Activated CD4-positive, alpha-beta memory T cell treated with anti-CD3 and anti-CD28 coated beads, Interleukin-2, amount 10 ng/mL, durations not matched to agents 7 days and 5 days (primary cell): Measurements from ENCODE around the gene UBXN11. TPM values are rescaled to one million over a fixed set of nuclear protein-coding genes. Genes with fewer than 3 reads are reported as not detected.
"Not testable (repeated sequence)": the region's sequence is repeated elsewhere in the genome, so short reads cannot be mapped to it uniquely, and the experiment has no call there.

Experiments used
- CTCF ChIA-PET: fragments of 350-600 bp; sonication (Branson Sonifier 250); formaldehyde crosslinking; loops from one replicate; lab custom pipeline; 2021; ENCODE audit warnings: antibody characterized with exemption, inconsistent platforms; lab: Charles Lee
- POLR2A ChIA-PET: fragments of 350-600 bp; sonication (Branson Sonifier 250); formaldehyde crosslinking; loops from one replicate; lab custom pipeline; 2021; ENCODE audit warnings: antibody characterized with exemption; lab: Charles Lee
- DNase-seq: peaks from one replicate; pipeline ENCODE4 v3.0.0-alpha.2; 2020
- H3K27ac Mint-ChIP-seq: one replicate; pipeline ENCODE4 v1.8.0; 2021; ENCODE audit warnings: mild to moderate bottlenecking, mixed read lengths
- H3K27me3 Mint-ChIP-seq: one replicate; pipeline ENCODE4 v1.8.0; 2021; ENCODE audit warnings: mixed read lengths
- H3K36me3 Mint-ChIP-seq: one replicate; pipeline ENCODE4 v1.8.0; 2021; ENCODE audit warnings: low read depth, mixed read lengths
- H3K4me1 Mint-ChIP-seq: one replicate; pipeline ENCODE4 v1.8.0; 2021; ENCODE audit warnings: mixed read lengths
- H3K4me3 Mint-ChIP-seq: one replicate; pipeline ENCODE4 v1.8.0; 2021; ENCODE audit warnings: mild to moderate bottlenecking, mixed read lengths
- H3K9me3 Mint-ChIP-seq: one replicate; pipeline ENCODE4 v1.8.0; 2021; ENCODE audit warnings: mixed read lengths
- total RNA-seq, 2 experiments: library from RNA; stranded (reverse); gene quantifications; one replicate each; pipeline ENCODE4 v1.2.3, GENCODE V29; 2021

The UBXN11 gene
- total RNA-seq, 2 experiments from 2014 or later, result 46.9 to 49.9 TPM

- ChIA-PET CTCF (interaction anchor here (1.0 kb wide), 1 partner anchor 15 kb away, joined by 3 read pairs; no protein-coding TSS in a partner anchor), POLR2A (no interaction called here)
- Mint-ChIP-seq H3K4me1 (no peaks in the 10 kb centered on the region), H3K27ac (no peak overlapping the region), H3K27me3 (peaks cover 4% of the 10 kb centered on the region), H3K4me3 (no peak overlapping the region), H3K36me3 (no peaks in the 10 kb centered on the region), H3K9me3 (no peaks in the 10 kb centered on the region)
- no peak for DNase-seq
Measured at GRCh38 chr1:26349188-26349876, 42.9 kb upstream of the UBXN11 start.

GRCh38 chr1:26346274-26347033 is 40.0 kb upstream of the UBXN11 start:
- ChIA-PET POLR2A (interaction anchor here (1.7 to 2.0 kb wide), 2 partner anchors 18 to 62 kb away, joined by 4 to 9 read pairs; no protein-coding TSS in a partner anchor), CTCF (interaction anchor here (1.2 to 1.5 kb wide), 2 partner anchors 14 to 17 kb away, joined by 4 to 7 read pairs; no protein-coding TSS in a partner anchor)
- Mint-ChIP-seq H3K27me3 (peaks cover 4% of the 10 kb centered on the region), H3K27ac (no peak overlapping the region), H3K9me3 (no peaks in the 10 kb centered on the region), H3K4me1 (no peaks in the 10 kb centered on the region), H3K36me3 (no peaks in the 10 kb centered on the region), H3K4me3 (no peak overlapping the region)
- no peak for DNase-seq

- Mint-ChIP-seq H3K27me3 (peaks cover 4% of the 10 kb centered on the region), H3K4me3 (no peak overlapping the region), H3K36me3 (no peaks in the 10 kb centered on the region), H3K4me1 (no peaks in the 10 kb centered on the region), H3K9me3 (no peaks in the 10 kb centered on the region), H3K27ac (no peak overlapping the region)
- ChIA-PET CTCF (interaction anchor here (0.8 kb wide), 1 partner anchor 112 kb away, joined by 3 read pairs; the partner anchor contains the start of gene CEP85), POLR2A (interaction anchor here (1.7 to 2.0 kb wide), 2 partner anchors 18 to 61 kb away, joined by 4 to 9 read pairs; no protein-coding TSS in a partner anchor)
- no peak for DNase-seq
Measured at GRCh38 chr1:26345718-26346117, 39.3 kb upstream of the UBXN11 start.

GRCh38 chr1:26344147-26344920 is 37.9 kb upstream of the UBXN11 start:
- no peak for DNase-seq
- H3K36me3 Mint-ChIP-seq, result no peaks in the 10 kb centered on the region
- CTCF ChIA-PET, result no interaction called here
- no peak overlapping the region for H3K4me3 Mint-ChIP-seq
- no peaks in the 10 kb centered on the region for H3K4me1 Mint-ChIP-seq
- POLR2A ChIA-PET, result interaction anchor here (0.9 kb wide), 1 partner anchor 23 kb away, joined by 5 read pairs; no protein-coding TSS in a partner anchor
- peaks cover 4% of the 10 kb centered on the region for H3K27me3 Mint-ChIP-seq
- H3K9me3 Mint-ChIP-seq, result no peaks in the 10 kb centered on the region
- H3K27ac Mint-ChIP-seq, result no peak overlapping the region

GRCh38 chr1:26340047-26340481 is 33.6 kb upstream of the UBXN11 start:
- Mint-ChIP-seq H3K9me3 (no peaks in the 10 kb centered on the region), H3K4me3 (no peak overlapping the region), H3K4me1 (peaks cover 10% of the 10 kb centered on the region), H3K36me3 (no peaks in the 10 kb centered on the region), H3K27me3 (peaks cover 7% of the 10 kb centered on the region), H3K27ac (no peak overlapping the region)
- ChIA-PET CTCF (interaction anchor here (0.6 kb wide), 1 partner anchor 445 kb away, joined by 3 read pairs; no protein-coding TSS in a partner anchor), POLR2A (no interaction called here)
- no peak for DNase-seq

GRCh38 chr1:26338670-26339069 is 32.2 kb upstream of the UBXN11 start:
- Mint-ChIP-seq H3K36me3 (no peaks in the 10 kb centered on the region), H3K4me1 (peaks cover 12% of the 10 kb centered on the region), H3K9me3 (no peaks in the 10 kb centered on the region), H3K27me3 (peaks cover 11% of the 10 kb centered on the region), H3K27ac (no peak overlapping the region), H3K4me3 (no peak overlapping the region)
- CTCF ChIA-PET, result interaction anchor here (0.9 to 1.5 kb wide), 3 partner anchors 20 to 32 kb away, joined by 3 read pairs; partner anchors contain the start of gene UBXN11
- no peak for DNase-seq
- POLR2A ChIA-PET, result no interaction called here

- H3K4me3 Mint-ChIP-seq, result peak overlapping the region; percentile 24
- peaks cover 12% of the 10 kb centered on the region for H3K4me1 Mint-ChIP-seq
- H3K27ac Mint-ChIP-seq, result no peak overlapping the region
- CTCF ChIA-PET, result interaction anchor here (1.3 kb wide), 1 partner anchor 104 kb away, joined by 3 read pairs; the partner anchor contains the start of gene CEP85
- H3K36me3 Mint-ChIP-seq, result no peaks in the 10 kb centered on the region
- H3K9me3 Mint-ChIP-seq, result no peaks in the 10 kb centered on the region
- POLR2A ChIA-PET, result no interaction called here
- peaks cover 11% of the 10 kb centered on the region for H3K27me3 Mint-ChIP-seq
- DNase-seq, result no peak
Measured at GRCh38 chr1:26337625-26338024, 31.2 kb upstream of the UBXN11 start.

GRCh38 chr1:26337206-26337535 is 30.7 kb upstream of the UBXN11 start:
- H3K27me3 Mint-ChIP-seq, result peaks cover 11% of the 10 kb centered on the region
- H3K9me3 Mint-ChIP-seq, result no peaks in the 10 kb centered on the region
- no peak overlapping the region for H3K27ac Mint-ChIP-seq
- H3K4me3 Mint-ChIP-seq, result peak overlapping the region; percentile 17
- no peaks in the 10 kb centered on the region for H3K36me3 Mint-ChIP-seq
- ChIA-PET CTCF (interaction anchor here (1.3 kb wide), 1 partner anchor 103 kb away, joined by 3 read pairs; the partner anchor contains the start of gene CEP85), POLR2A (no interaction called here)
- DNase-seq, result no peak
- H3K4me1 Mint-ChIP-seq, result peaks cover 12% of the 10 kb centered on the region

GRCh38 chr1:26336477-26337205 is 30.2 kb upstream of the UBXN11 start:
- CTCF ChIA-PET, result interaction anchor here (0.7 to 2.4 kb wide), 2 partner anchors 27 to 38 kb away, joined by 3 to 6 read pairs; no protein-coding TSS in a partner anchor
- Mint-ChIP-seq H3K27ac (no peak overlapping the region), H3K36me3 (no peaks in the 10 kb centered on the region), H3K27me3 (peaks cover 7% of the 10 kb centered on the region), H3K9me3 (no peaks in the 10 kb centered on the region), H3K4me1 (peaks cover 12% of the 10 kb centered on the region), H3K4me3 (peak overlapping the region; percentile 83)
- peak; percentile 86 for DNase-seq
- POLR2A ChIA-PET, result interaction anchor here (0.7 kb wide), 1 partner anchor 9 kb away, joined by 3 read pairs; no protein-coding TSS in a partner anchor

GRCh38 chr1:26335774-26336476 is 29.5 kb upstream of the UBXN11 start:
- Mint-ChIP-seq H3K4me3 (peak overlapping the region; percentile 83), H3K36me3 (no peaks in the 10 kb centered on the region), H3K27me3 (peaks cover 7% of the 10 kb centered on the region), H3K27ac (no peak overlapping the region), H3K9me3 (no peaks in the 10 kb centered on the region), H3K4me1 (peaks cover 12% of the 10 kb centered on the region)
- POLR2A ChIA-PET, result interaction anchor here (0.7 to 1.5 kb wide), 2 partner anchors 9 to 42 kb away, joined by 3 to 4 read pairs; no protein-coding TSS in a partner anchor
- CTCF ChIA-PET, result interaction anchor here (0.7 to 2.4 kb wide), 4 partner anchors 28 to 101 kb away, joined by 3 to 6 read pairs (median 4); no protein-coding TSS in a partner anchor
- no peak for DNase-seq

GRCh38 chr1:26333312-26333711 is 26.9 kb upstream of the UBXN11 start:
- H3K9me3 Mint-ChIP-seq, H3K36me3 Mint-ChIP-seq, H3K27ac Mint-ChIP-seq, H3K4me3 Mint-ChIP-seq, H3K27me3 Mint-ChIP-seq, DNase-seq: not testable (repeated sequence)
- peaks cover 12% of the 10 kb centered on the region for H3K4me1 Mint-ChIP-seq
- ChIA-PET POLR2A (interaction anchor here (1.6 kb wide), 1 partner anchor 58 kb away, joined by 3 read pairs; no protein-coding TSS in a partner anchor), CTCF (interaction anchor here (0.9 to 3.0 kb wide), 4 partner anchors 31 to 84 kb away, joined by 3 to 9 read pairs (median 6); no protein-coding TSS in a partner anchor)
